ENCODE measurements around the gene SLC46A2.

Gene SLC46A2

DNA sequence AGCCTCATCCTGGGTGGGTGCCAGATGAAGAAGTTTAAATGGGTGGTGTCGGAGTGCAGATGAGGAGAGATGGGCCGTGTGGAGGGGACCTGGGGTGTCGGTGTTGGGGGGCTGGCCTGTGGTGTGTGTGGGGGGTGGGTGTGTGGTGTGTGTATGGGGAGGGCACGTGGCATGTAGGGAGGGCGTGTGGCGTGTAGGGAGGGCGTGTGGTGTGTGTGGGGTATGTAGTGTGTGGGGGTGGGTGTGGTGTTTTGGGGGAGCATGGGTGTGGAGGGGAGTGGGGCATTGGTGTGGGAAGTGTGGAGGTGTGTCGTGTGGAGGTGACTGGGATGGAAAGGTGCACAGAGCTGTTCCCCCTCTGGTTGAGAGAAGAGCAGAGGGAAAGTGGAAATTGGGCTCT, 34.5 kb downstream of the SLC46A2 start:
- no peak for FAIRE-seq

- FAIRE-seq: no peak
Observed at GRCh38 chr9:112854657-112855056, 36.0 kb downstream of the SLC46A2 start.

- FAIRE-seq: no peak
Observed at GRCh38 chr9:112853882-112854585, 36.6 kb downstream of the SLC46A2 start.

DNA sequence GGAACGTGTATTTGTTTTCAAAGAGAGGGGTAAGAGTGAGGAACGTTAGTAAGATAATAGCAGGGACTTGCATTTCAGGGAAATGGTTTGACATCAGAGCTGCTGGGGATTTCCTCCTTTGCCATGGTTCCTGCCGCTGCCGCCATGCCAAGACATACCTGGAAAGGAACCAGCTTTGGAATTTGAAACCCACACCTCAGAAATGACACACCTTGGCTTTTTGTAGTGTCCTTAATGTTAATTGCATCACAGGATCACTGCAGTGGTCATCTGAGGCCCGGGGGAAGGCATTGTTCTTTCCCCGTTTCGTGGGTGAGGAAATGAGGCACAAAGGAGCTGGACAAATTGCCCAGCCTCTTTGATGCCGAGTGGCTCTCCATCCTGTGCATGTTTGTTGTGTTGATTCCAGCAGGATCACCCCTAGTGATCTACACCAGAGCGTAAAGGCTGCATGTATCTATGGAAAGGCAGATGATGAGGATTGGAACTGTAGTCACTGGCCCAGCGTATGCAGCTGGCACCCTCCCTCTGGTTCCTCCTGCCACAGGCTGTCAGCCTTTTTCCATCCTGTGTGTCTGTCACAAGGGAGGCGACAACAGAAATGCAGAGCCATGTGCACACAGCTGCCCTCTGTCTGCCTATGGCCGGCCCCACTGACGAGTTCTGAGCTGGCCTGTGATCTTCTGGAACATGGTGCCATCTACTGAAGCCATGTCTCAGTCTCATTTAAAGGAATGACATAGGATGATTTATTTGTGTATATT, 37.8 kb downstream of the SLC46A2 start:
- FAIRE-seq: no peak

GRCh38 chr9:112850840-112851239, 39.8 kb downstream of the SLC46A2 start:
- FAIRE-seq: no peak

DNA sequence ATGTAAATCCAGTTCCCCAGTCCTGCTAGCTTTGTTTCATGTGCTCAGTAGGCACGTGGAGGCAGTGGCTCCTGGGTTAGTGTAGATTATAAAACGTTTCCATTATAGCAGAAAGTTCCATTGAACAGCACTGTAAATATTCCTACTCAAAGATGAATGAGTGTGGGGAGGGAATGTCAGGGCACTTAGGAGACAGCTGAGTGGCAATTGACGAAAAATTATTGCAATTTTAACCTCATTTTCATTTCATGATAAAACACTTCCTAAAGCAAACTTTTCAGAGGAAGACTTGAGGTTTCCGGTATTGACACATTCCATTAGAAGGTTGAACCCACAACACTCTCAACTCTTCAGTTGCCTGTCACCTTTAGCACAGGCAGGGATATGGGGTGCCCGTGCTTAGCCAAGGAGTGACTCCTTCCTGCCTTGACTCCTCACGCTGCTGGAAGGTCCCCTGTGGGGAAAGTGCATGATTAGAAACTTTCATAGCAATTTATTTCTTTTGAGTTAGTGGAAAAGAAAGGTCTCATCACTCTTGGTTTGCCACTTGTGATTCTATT, 41.2 kb downstream of the SLC46A2 start:
- FAIRE-seq: no peak

DNA sequence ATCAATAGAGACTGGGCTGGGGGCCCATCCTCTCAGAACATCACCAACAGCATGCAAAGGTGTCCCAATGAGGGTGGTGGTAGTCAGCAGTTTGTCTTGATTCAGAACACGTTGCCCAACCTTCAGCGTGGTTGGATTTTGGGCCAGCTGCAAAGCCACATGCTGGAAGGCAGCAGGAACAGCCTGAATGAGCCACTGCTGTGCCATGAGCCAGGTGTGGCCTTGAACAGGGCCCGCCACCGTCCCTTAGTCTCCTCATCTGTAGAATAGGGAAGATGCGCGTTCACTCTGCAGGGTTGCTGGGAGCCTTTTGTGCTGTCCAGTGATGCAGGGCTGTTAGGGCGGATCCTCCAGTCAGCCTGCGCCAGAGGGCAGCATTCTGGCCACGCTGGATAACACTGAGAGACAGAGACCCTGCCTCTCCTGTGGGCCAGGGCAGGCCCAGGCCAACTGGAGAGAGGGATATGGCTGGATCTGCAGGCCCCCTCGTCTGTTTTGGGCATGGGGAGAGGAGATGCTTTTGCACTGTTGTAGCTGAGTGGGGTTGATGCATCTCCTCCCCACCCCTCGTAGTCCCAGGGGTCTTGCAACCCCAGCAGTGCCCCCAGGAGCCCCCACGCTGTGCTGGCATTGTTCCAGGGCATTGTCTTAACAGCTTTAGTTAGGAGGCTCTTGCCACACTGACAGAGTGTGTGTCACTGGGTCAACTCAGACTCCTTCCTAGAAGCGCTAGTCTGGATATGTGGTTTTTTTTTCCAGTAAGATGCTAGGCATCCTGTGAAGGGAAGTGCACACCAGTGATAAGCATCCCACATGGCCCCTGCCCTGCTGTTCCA, 42.1 kb downstream of the SLC46A2 start:
- no peak for FAIRE-seq

DNA sequence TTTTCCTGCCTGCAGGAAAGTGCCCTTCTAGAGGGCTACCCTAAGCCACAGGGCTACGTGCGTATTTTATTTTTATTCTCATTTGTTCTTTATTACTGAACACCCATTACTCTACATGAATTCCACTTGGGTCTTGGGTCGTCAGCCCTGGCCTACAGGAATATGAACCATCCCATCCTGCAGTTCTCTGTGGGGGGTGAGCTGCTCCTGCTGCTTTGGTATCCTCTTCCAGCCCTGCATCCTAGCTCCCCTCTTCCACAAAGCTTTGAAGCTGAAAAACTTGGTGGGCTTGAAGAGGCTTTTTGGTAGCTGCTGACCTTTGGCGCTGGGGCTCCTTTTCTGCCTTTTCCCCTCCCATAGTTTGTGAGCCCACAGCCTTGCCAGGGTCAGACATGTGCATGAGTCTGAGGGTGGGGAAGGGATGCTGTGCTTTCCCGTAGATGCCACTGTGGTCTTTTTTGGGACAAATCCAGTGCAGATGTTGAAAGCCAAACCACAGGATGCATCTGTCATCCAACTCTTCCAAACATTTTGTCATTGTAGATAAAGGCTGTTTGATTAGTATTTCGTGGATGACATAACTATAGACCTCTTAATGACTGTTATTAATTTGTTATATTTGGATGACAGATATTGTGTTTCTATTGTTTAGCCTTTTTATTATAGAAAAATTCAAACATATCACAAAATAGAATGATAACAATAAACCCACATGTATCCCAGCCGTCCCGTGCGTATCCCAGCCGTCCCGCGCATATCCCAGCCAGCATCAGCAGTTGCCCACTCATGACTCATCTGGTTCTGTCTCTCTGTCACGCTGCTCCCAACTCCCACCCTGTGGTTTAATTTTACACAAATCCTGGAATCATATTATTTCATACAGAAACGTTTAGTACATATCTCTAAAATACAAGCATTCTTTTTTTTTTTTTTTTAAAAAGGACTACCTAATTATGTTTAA, 43.9 kb downstream of the SLC46A2 start:
- FAIRE-seq: no peak

GRCh38 chr9:112844771-112845542, 45.7 kb downstream of the SLC46A2 start:
- FAIRE-seq: no peak

- FAIRE-seq: no peak
Observed at GRCh38 chr9:112842555-112842954, 48.1 kb downstream of the SLC46A2 start.

DNA sequence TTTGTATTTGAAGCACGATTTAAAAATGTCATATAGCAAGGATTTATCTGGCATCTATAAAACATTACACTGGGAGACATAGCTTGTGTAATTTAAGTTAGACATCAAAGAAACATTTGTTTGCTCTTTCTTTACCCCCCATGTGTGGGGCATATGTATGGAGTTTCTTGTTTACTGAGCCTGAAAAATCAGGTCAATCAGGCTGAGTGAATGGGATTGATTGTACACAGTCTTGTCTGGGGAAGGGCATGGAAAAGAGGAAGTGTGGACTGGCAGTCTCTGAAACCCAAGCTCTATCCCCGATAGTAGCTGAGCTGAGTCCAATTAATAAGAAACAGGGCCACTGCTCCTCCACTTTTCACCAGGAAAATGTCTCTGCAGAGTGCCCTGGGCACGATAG, 49.4 kb downstream of the SLC46A2 start:
- FAIRE-seq: no peak

DNA sequence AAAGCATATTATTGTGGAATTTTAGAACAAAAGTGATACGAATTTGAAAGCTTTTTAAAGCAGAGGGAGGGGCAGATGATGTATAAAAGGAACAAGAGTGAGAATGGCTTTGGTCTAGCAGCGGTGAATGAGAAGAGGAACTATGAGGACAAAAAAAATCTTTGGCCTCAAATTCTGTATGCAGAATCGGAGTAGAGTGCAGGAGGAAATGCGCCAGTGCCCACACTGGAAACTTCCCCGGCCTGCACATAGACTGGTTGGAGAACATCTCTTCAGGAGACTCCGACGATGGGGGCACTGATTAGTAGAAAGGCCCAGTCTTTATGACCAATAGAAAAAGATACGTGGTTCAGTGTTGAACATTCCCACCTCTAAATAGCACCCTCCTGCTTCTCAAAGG, 51.3 kb downstream of the SLC46A2 start:
- no peak for FAIRE-seq

DNA sequence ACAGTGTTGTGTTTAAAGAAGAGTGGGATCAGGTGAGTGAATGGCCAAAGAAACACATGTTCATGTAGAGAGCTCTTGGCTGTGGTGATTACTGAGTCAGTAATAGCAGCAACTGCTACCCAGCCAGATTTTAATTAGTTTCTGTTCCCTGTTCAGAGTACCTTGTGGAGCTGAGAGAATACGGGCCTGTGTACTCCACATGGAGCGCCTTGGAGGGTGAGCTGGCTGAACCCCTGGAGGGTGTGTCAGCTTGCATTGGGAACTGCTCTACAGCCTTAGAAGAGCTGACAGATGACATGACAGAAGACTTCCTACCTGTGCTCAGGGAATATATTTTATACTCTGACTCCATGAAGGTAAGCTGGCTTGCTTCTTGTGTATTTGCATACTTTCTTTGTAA, 52.3 kb downstream of the SLC46A2 start:
- FAIRE-seq: no peak

GRCh38 chr9:112836394-112836793, 54.3 kb downstream of the SLC46A2 start:
- FAIRE-seq: no peak

DNA sequence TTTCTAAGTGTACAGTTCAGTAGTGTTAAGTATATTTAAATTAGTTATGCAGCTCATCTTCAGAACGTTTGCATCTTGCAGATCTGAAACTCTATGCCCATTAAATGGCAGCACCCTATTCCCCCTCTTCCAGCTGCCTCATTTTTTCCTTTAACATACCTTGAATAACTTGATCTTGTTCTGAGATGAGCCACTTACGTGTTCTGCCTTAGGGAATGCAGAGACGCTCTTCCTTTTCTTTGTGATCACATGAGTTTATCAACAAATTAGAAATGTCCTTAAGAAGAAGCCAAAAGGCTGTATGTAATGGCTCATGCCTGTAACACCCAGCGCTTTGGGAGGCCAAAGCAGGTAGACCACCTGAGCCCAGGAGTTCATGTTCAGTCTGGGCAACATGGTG, 57.6 kb downstream of the SLC46A2 start:
- no peak for FAIRE-seq

DNA sequence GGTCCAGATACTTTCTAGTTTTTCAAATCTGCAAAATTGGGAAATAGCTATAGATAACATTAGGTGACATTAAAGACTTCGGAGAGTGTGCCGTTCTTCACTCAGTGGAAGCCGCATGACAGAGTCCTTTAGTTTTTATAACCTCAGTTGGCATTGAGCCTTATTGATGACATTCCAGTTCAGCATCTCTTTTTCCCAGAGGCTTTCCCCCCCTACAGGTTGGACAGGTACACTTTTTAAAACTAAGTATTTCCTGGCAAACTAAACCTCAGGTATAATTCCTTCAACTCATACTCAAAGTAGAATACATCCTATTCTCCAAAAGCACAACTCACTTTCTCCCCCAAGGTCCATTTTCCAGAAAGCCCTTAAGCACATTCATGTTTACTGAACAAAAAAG, 58.7 kb downstream of the SLC46A2 start:
- no peak for FAIRE-seq

DNA sequence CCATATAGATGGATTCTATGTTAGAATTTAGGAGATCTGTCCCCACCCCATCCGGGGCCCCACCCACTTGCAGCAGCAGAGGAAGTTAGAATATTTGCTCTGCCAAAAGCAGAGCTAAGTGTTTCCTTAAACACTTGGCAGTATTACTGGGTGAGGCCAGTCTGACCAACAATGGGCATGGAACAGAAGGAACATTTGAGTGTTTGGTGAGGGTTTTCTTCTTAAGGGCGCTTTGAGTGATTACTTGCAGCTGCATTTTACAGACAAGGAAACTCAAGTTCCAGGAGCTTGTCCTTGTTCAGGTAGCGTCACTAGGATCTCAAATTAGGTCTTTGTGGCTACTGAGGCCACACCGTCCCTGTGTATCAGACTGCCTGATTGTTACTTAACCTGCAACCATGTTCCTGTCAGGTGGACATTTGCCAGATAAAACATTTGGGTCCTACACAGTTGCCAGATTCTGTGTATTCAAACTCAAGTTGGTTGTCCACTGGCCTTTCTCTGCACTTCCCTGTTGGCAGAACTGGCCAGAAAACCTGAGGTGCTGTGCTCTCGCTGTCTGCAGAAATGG, 59.3 kb downstream of the SLC46A2 start:
- FAIRE-seq: no peak
